ENCODE data around the gene CLCN1.

CLCN1 gene

DNA sequence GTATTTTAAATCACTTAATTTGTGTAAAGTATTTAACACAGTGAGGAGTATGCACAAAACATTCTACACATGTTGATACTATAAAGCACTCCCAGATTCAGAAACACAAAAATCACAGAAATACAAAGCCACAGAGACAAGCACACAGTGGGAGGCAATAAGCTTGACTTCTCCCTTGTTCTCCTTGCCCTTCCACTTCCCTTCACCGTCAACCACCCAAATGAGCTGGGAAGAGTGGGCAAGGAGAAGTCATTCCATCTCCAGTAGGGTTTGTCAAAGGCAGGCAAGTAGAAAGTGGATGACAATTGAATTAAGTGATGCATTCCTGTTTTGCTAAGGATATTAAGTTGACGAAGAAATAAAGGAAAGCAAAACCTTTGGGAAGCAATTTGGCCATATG, 35.3 kb upstream of the CLCN1 start:
- Histone ChIP-seq H4K20me1 (ENCODE audit: insufficient read depth, low read length, poor library complexity, severe bottlenecking) (no peaks in the 10 kb centered on the region), H3F3A (ENCODE audit: low read depth) (no peaks in the 10 kb centered on the region), H3K4me3 (ENCODE audit: low read length, poor library complexity, severe bottlenecking) (no peak overlapping the region), H3K9me2 (replicated peaks; ENCODE audit: low read depth, low read length) (no peaks in the 10 kb centered on the region), H3K79me2 (ENCODE audit: insufficient read depth, low read length) (no peaks in the 10 kb centered on the region), H3K4me2 (ENCODE audit: low read depth, low read length, poor library complexity, severe bottlenecking) (no peak overlapping the region), H3K9ac (ENCODE audit: low read depth, low read length, poor library complexity, severe bottlenecking) (no peak overlapping the region), H3K27me3 (ENCODE audit: insufficient read depth, low read length, poor library complexity, severe bottlenecking) (no peaks in the 10 kb centered on the region), H3K36me3 (ENCODE audit: insufficient read depth, low read length) (no peaks in the 10 kb centered on the region), H3K4me1 (ENCODE audit: insufficient read depth, low read length, poor library complexity, severe bottlenecking) (peaks cover 4% of the 10 kb centered on the region), H3K9me3 (ENCODE audit: insufficient read depth, low read depth, low read length) (no peaks in the 10 kb centered on the region), H2AFZ (ENCODE audit: low read length) (no peak overlapping the region)
- TF ChIP-seq, protein P1, sequence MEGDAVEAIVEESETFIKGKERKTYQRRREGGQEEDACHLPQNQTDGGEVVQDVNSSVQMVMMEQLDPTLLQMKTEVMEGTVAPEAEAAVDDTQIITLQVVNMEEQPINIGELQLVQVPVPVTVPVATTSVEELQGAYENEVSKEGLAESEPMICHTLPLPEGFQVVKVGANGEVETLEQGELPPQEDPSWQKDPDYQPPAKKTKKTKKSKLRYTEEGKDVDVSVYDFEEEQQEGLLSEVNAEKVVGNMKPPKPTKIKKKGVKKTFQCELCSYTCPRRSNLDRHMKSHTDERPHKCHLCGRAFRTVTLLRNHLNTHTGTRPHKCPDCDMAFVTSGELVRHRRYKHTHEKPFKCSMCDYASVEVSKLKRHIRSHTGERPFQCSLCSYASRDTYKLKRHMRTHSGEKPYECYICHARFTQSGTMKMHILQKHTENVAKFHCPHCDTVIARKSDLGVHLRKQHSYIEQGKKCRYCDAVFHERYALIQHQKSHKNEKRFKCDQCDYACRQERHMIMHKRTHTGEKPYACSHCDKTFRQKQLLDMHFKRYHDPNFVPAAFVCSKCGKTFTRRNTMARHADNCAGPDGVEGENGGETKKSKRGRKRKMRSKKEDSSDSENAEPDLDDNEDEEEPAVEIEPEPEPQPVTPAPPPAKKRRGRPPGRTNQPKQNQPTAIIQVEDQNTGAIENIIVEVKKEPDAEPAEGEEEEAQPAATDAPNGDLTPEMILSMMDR (conservative IDR thresholded peaks at IDR 0.05; ENCODE audit: low read length), result no peak
- TF ChIP-seq EZH2phosphoT487 (IDR thresholded peaks at IDR 0.05; ENCODE audit: borderline replicate concordance), result no peak

DNA sequence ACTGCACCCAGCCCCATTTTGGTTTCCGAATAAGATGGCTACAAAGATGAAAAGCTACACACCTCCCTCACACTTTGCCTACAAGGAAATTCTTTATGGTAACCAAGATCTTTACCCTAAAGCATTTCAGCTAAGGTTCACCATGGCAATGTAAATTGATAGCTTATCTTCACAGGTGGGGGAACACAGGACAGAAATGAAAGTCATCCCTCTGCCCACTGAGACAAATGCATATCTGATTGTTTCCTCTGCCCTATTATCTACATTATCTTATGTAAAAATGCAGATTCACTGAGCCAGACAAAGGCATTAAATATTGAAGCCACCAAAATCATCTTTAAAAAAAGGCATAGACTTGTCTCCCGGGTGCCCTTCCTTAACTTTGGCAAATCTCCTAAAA, 34.4 kb upstream of the CLCN1 start:
- Histone ChIP-seq H3K36me3 (ENCODE audit: insufficient read depth, low read length) (no peaks in the 10 kb centered on the region), H3K4me2 (ENCODE audit: low read depth, low read length, poor library complexity, severe bottlenecking) (no peak overlapping the region), H3K79me2 (ENCODE audit: insufficient read depth, low read length) (no peaks in the 10 kb centered on the region), H3K9me3 (ENCODE audit: insufficient read depth, low read depth, low read length) (no peaks in the 10 kb centered on the region), H3K9me2 (replicated peaks; ENCODE audit: low read depth, low read length) (no peaks in the 10 kb centered on the region), H3K27me3 (ENCODE audit: insufficient read depth, low read length, poor library complexity, severe bottlenecking) (no peaks in the 10 kb centered on the region), H3K4me3 (ENCODE audit: low read length, poor library complexity, severe bottlenecking) (no peak overlapping the region), H3K9ac (ENCODE audit: low read depth, low read length, poor library complexity, severe bottlenecking) (no peak overlapping the region), H4K20me1 (ENCODE audit: insufficient read depth, low read length, poor library complexity, severe bottlenecking) (no peaks in the 10 kb centered on the region), H3F3A (ENCODE audit: low read depth) (no peaks in the 10 kb centered on the region), H3K4me1 (ENCODE audit: insufficient read depth, low read length, poor library complexity, severe bottlenecking) (peaks cover 4% of the 10 kb centered on the region), H2AFZ (ENCODE audit: low read length) (no peak overlapping the region)
- TF ChIP-seq, protein P1 (conservative IDR thresholded peaks at IDR 0.05; ENCODE audit: low read length), result no peak
- no peak for TF ChIP-seq EZH2phosphoT487 (IDR thresholded peaks at IDR 0.05; ENCODE audit: borderline replicate concordance)

- Histone ChIP-seq H3K4me3 (ENCODE audit: low read length, poor library complexity, severe bottlenecking) (no peak overlapping the region), H3K36me3 (ENCODE audit: insufficient read depth, low read length) (no peaks in the 10 kb centered on the region), H3K79me2 (ENCODE audit: insufficient read depth, low read length) (no peaks in the 10 kb centered on the region), H3F3A (ENCODE audit: low read depth) (no peaks in the 10 kb centered on the region), H3K9me3 (ENCODE audit: insufficient read depth, low read depth, low read length) (no peaks in the 10 kb centered on the region), H4K20me1 (ENCODE audit: insufficient read depth, low read length, poor library complexity, severe bottlenecking) (no peaks in the 10 kb centered on the region), H3K4me2 (ENCODE audit: low read depth, low read length, poor library complexity, severe bottlenecking) (no peak overlapping the region), H3K9me2 (replicated peaks; ENCODE audit: low read depth, low read length) (no peaks in the 10 kb centered on the region), H3K4me1 (ENCODE audit: insufficient read depth, low read length, poor library complexity, severe bottlenecking) (peaks cover 4% of the 10 kb centered on the region), H3K27me3 (ENCODE audit: insufficient read depth, low read length, poor library complexity, severe bottlenecking) (no peaks in the 10 kb centered on the region), H2AFZ (ENCODE audit: low read length) (no peak overlapping the region), H3K9ac (ENCODE audit: low read depth, low read length, poor library complexity, severe bottlenecking) (no peak overlapping the region)
- no peak for TF ChIP-seq EZH2phosphoT487 (IDR thresholded peaks at IDR 0.05; ENCODE audit: borderline replicate concordance)
- TF ChIP-seq, protein P1 (conservative IDR thresholded peaks at IDR 0.05; ENCODE audit: low read length), result no peak
These were observed 33.8 kb upstream of the CLCN1 start for GRCh38 chr7:143282124-143282523.
